GM08714 (cell line): ENCODE measurements around the gene PHACTR4.
"Not testable (repeated sequence)": the region's sequence is repeated elsewhere in the genome, so short reads cannot be mapped to it uniquely, and the experiment has no call there.

Experiments used
- H3K4me3 ChIP-seq: fragments of 200-500 bp; sonication (Bioruptor generic); 2 replicates; pipeline ENCODE4 v1.5.1; 2014; ENCODE audit warnings: mild to moderate bottlenecking, low read length, inconsistent platforms
- ZNF274 ChIP-seq: IDR thresholded peaks from 2 replicates; pipeline ENCODE4 v1.6.1; 2012; ENCODE audit warnings: mild to moderate bottlenecking, low read depth, low read length

Gene PHACTR4

DNA sequence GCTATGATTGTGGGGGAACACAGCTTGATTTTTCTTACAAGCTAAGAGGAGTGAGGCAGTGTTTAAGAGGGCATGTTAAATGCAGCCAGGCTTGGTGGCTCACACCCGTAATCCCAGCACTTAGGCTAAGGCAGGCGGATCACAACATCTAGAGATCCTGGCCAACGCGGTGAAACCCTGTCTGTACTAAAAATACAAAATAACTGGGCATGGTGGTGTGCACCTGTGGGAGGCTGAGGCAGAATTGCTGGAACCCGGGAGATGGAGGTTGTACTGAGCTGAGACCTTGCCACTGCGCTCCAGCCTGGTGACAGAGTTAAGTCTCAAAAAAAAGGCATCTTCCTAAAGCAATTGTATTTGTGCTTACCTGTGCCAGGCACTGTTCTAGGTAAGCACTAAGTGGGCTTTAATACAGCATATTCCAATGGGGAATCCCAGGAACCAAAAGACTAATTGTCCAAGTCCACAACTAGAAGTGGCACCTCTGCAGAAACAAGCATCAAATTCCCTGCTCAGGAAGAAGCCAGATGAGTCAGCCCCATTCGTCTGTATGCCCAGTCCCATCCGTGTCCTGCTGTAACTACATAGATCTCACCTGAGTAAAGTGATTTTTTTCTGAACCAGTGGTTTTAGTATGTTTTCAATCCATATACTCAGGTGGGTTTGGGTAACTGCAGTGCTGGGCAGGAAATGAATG lies 140.9 kb downstream of the PHACTR4 start:
- no peak for TF ChIP-seq ZNF274
- H3K4me3 ChIP-seq = peak overlapping the region; percentile 99

- no peak for TF ChIP-seq ZNF274
- 0 out of 2 replicates have a peak overlapping the region, but pooled peaks have one; percentile 99 for H3K4me3 ChIP-seq
Observed at GRCh38 chr1:28510970-28511440, 141.5 kb downstream of the PHACTR4 start.

GRCh38 chr1:28512058-28512611 lies 142.6 kb downstream of the PHACTR4 start:
- no peak for TF ChIP-seq ZNF274
- no peak overlapping the region for H3K4me3 ChIP-seq

- H3K4me3 ChIP-seq = not testable (repeated sequence)
Observed at GRCh38 chr1:28514445-28514933, 144.9 kb downstream of the PHACTR4 start.

GRCh38 chr1:28516518-28516956 lies 147.0 kb downstream of the PHACTR4 start:
- no peak for TF ChIP-seq ZNF274
- no peak overlapping the region for H3K4me3 ChIP-seq

DNA sequence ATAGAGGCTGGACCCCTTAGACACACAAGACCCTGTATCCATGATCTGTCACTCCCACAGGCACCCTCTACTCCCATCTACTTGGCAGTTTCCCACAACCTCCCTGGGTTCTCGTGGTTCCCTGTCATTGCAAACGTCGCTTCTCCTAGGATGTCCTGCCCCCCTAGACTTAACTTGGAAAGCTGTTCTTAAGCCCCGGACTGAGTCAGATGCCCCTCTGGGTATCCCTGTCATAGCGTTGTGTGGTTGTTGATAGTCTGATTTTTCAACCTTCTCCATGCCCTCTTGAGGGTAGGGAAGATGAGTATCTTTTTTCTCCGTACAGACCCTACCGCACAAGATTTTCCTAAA lies 148.1 kb downstream of the PHACTR4 start:
- peak overlapping the region; percentile 75; the same call in 1 of the 2 replicates for H3K4me3 ChIP-seq
- no peak for TF ChIP-seq ZNF274

- no peak for TF ChIP-seq ZNF274
- peak overlapping the region; percentile 75 for H3K4me3 ChIP-seq
Observed at GRCh38 chr1:28518000-28518744, 148.6 kb downstream of the PHACTR4 start.

GRCh38 chr1:28518745-28519341 lies 149.3 kb downstream of the PHACTR4 start:
- peak overlapping the region; percentile 75 for H3K4me3 ChIP-seq
- no peak for TF ChIP-seq ZNF274

DNA sequence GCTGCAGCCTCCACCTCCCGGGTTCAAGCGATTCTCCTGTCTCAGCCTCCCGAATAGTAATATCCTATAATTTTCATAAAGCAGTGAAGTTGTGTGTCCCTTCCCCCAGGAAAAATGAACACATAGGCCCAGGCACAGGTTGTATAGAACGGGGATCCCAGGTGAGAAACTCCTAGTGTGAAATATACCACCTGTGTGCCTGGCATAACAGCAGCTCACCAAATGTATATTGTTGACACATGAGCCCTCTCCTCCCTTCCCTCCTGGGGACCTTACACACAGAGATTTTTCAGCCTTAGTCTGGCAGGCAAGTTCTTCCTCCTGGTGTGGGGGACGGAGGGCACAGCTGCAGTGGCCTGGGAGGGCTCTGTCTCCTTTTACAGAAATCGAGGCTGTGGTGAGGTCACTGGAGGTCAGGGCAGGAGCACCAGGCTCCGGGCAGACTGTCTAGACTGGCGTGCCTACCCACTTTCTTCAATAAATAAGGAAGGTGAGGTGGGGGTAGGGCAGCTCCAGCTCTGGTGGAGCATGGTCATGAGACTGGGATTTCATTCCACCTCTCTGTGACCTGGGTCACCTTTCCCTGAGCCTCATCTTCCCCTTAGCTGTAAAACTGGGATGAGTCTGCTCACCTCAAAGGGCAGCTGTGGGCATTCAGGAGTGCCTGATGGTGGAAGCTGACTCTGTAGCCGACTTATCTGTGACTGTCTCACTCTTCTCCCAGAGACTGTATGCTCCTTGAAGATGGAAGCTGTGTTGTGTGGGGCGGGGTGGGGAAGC lies 150.6 kb downstream of the PHACTR4 start:
- H3K4me3 ChIP-seq = peak overlapping the region; percentile 75; the same call in 1 of the 2 replicates
- TF ChIP-seq ZNF274 = no peak

DNA sequence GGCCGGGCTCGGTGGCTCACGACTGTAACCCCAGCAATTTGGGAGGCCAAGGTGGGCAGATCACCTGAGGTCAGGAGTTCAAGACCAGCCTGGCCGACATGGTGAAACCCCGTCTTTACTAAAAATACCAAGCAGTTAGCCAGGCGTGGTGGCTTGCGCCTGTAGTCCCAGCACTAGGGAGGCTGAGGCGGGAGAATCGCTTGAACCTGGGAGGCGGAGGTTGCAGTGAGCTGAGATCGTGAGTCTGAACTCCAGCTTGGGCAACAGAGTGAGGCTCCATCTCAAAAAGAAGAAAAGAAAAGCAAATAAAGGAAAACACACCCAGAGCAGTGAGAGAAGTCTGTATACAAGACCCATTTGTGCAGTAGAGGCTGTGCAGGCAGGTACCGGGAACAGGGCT lies 151.3 kb downstream of the PHACTR4 start:
- not testable (repeated sequence) for H3K4me3 ChIP-seq

- no peak for TF ChIP-seq ZNF274
- no peak overlapping the region for H3K4me3 ChIP-seq
Observed at GRCh38 chr1:28521502-28522164, 152.1 kb downstream of the PHACTR4 start.

DNA sequence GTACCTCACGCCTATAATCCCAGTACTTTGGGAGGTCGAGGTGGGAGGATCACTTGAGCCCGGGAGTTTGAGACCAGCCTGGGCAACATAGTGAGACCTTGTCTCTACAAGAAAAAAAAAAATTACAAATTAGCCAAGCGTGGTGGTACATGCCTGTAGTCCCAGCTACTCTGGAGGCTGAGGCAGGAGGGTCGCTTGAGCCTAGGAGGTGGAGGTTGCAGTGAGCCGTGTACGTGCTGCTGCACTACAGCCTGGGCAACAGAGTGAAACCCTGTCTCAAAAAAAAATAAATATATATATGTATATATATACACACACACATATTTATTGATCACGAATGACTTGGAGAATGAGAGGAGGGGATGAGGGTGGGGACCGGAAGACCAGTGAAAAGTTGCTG lies 153.0 kb downstream of the PHACTR4 start:
- not testable (repeated sequence) for H3K4me3 ChIP-seq

GRCh38 chr1:28525002-28525642 lies 155.6 kb downstream of the PHACTR4 start:
- H3K4me3 ChIP-seq = not testable (repeated sequence)

DNA sequence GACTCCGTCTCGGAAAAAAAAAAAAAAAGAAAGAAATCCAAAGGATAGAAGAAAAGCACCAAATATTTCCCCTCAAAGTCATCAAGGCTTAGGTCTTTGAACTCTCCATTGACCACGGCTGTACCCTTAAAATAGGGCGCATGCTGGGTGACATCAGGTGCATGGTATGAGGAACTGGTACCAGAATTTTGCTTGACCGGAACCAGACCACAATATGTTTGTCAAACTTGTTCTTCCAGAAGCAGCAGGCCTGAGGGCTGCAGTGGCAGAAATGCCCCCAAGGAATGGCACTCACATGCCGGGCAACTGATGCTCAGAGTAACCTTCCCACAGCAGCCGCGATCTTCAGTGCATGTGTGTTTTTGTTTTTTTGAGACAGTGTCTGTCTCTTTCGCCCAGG lies 157.3 kb downstream of the PHACTR4 start:
- no peak overlapping the region for H3K4me3 ChIP-seq
- TF ChIP-seq ZNF274 = no peak
